C4-2B (cell line): ENCODE data around the gene ERLEC1.

Experiments
- ZFX ChIP-seq: fragments of 450-650 bp; IDR thresholded peaks from 2 replicates; pipeline ENCODE4 v1.6.1; 2017
- TF ChIP-seq, protein P1 (sequence below): fragments of 450-650 bp; conservative IDR thresholded peaks from 2 replicates; pipeline ENCODE4 v1.5.1; 2017; ENCODE audit warnings: mild to moderate bottlenecking

- TF ChIP-seq, protein P1, sequence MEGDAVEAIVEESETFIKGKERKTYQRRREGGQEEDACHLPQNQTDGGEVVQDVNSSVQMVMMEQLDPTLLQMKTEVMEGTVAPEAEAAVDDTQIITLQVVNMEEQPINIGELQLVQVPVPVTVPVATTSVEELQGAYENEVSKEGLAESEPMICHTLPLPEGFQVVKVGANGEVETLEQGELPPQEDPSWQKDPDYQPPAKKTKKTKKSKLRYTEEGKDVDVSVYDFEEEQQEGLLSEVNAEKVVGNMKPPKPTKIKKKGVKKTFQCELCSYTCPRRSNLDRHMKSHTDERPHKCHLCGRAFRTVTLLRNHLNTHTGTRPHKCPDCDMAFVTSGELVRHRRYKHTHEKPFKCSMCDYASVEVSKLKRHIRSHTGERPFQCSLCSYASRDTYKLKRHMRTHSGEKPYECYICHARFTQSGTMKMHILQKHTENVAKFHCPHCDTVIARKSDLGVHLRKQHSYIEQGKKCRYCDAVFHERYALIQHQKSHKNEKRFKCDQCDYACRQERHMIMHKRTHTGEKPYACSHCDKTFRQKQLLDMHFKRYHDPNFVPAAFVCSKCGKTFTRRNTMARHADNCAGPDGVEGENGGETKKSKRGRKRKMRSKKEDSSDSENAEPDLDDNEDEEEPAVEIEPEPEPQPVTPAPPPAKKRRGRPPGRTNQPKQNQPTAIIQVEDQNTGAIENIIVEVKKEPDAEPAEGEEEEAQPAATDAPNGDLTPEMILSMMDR = no peak
- TF ChIP-seq ZFX = no peak
Observed at GRCh38 chr2:53828331-53828730, 41.5 kb downstream of the ERLEC1 start.
